GM19395 (cell line): ENCODE data around the gene PNMA3.
A peak's percentile ranks its signal among the peaks of the same experiment; 100 is the strongest.
"Not testable (repeated sequence)": the region's sequence is repeated elsewhere in the genome, so short reads cannot be mapped to it uniquely, and the experiment has no call there.

Experiments
- ATAC-seq: cut with Tn5 transposase; IDR thresholded peaks from one replicate; pipeline ENCODE4 v1.9.1; 2021; ENCODE audit warnings: mild to moderate bottlenecking, moderate library complexity; ENCODE audit not compliant: unreplicated experiment

PNMA3 gene

GRCh38 chrX:153055871-153056749 lies at the start of gene PNMA3:
TSS of gene PNMA3 (plus strand) at chrX:153056470. CDS start at chrX:153057056, 586 bp downstream.
- ATAC-seq = no peak

DNA sequence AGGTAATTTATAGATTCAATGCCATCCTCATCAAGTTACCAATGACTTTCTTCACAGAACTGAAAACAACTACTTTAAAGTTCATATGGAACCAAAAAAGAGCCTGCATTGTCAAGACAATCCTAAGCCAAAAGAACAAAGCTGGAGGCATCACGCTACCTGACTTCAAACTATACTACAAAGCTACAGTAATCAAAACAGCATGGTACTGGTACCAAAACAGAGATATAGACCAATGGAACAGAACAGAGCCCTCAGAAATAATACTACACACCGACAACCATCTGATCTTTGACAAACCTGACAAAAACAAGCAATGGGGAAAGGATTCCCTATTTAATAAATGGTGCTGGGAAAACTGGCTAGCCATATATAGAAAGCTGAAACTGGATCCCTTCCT lies 39.1 kb upstream of the PNMA3 start:
- ATAC-seq = not testable (repeated sequence)

- no peak for ATAC-seq
Measured at GRCh38 chrX:153019166-153019565, 37.1 kb upstream of the PNMA3 start.

- ATAC-seq = not testable (repeated sequence)
Measured at GRCh38 chrX:153026501-153026900, 29.8 kb upstream of the PNMA3 start.

GRCh38 chrX:153028487-153028886 lies 27.8 kb upstream of the PNMA3 start:
- ATAC-seq = not testable (repeated sequence)

GRCh38 chrX:153029162-153029561 lies 27.1 kb upstream of the PNMA3 start:
- no peak for ATAC-seq

DNA sequence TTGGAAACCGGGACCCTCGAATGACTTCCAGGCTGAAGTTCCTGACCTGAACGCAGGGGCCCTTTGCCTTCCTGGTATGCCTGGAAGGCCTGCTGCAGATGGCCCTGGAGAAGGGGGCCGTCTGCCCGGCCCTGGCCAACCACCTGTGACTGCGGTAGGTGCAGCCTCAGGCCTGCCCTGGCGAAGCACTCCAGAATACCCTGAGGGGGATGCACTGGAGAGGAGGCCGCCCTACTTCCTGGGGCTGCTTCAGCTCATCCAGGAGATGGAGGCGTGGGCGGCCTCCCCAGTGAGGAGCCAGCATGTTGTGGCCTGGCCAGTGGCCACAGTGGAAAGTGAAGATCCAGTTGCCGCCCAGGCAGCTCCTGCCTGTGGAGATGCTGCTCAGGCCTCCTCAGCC lies 26.4 kb upstream of the PNMA3 start:
- ATAC-seq = no peak

GRCh38 chrX:153030801-153031200 lies 25.5 kb upstream of the PNMA3 start:
- no peak for ATAC-seq

DNA sequence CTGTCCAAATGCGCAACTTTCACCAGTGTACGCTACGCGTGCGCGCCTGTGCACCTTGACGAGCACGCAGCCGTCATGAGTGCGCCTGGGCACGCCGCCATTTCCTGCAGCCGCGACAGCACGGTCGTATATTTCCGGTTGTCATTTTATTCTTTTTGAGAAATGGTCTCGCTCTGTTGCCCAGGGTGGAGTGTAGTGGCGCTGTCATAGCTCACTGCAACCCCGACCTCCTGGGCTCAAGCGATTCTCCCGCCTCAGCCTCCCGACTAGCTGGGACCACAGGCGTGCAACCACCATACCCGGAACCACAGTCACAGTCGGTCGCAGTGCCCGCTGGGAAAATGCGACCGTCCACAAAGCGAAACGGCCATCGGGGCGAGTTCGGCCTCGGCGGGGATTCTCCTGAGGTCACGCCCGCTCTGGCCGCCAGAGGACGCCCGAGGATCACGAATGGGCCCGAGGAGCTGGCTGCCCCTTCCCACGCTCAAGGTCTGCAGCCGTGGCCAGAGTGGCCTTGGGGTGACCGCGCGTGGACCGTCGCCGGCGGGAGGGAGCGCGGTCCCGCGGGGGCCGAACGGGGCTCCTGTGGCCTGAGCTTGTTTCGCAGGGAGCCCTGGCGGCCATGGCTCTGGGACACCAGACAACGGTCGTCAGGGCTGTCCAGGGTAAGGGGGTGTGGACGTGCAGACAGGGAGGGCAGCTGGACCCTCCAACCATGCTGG lies 23.7 kb upstream of the PNMA3 start:
- peak; percentile 77 for ATAC-seq

GRCh38 chrX:153049093-153049492 lies 7.2 kb upstream of the PNMA3 start:
- ATAC-seq = no peak

GRCh38 chrX:153052534-153052933 lies 3.7 kb upstream of the PNMA3 start:
- no peak for ATAC-seq

- no peak for ATAC-seq
Measured at GRCh38 chrX:153057281-153057680, 1.0 kb downstream of the PNMA3 start.

- ATAC-seq = no peak
Measured at GRCh38 chrX:153059191-153060094, 3.2 kb downstream of the PNMA3 start.

DNA sequence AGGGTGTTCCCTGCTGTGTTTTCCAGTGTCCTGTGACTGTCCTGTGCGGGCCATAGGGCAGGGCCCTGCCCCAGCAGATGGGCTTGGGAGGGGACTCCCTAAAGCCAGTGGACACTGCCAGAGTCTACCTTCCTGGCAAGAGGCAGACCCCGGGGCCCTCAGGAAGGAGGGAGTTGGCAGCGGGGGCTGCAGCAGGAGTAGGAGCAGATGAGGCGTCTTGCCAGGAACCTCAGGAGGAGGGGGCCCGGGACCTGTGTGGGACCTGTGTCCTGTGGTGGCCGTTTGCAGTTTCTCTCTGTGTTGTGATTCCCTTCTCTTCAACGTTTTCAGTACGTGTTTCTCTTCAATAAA lies 3.8 kb downstream of the PNMA3 start:
- ATAC-seq = no peak

DNA sequence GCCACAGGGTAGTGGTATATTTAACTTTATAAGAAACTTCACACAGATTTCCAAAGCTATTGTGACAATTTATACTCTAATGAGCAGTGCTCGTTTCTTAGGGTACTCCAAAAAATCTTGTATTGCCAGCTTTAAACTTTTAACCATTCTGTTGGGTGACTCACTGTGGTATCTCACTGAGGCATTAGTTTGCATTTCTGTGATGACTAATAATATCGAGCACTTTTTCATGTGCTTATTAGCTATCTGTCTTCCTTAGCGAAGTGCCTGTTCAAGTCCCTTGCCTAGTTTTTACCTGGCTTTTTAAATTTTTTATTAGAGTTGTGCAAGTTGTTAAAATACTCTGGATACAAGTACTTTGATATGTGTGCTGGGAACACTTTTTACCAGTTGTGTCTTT lies 5.5 kb downstream of the PNMA3 start:
- no peak for ATAC-seq

DNA sequence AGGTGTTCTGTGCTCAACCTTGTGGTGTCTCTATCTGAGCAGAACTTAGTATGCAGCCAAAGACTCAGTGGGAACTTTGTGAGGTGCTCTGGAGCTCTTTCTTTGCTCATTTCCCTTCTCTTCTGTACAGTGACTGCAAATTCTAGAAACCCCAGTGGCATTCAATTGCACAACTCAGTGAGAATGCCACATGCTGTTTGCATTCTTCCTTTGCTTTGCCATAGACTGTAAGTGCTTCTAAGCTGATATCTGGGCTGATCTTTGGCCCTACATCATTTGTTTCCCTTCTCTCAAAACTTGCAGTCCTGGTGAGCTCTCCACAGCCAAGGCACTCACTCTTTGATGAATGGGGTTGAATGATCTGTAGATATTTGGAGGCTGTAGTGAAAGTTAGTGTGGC lies 7.0 kb downstream of the PNMA3 start:
- no peak for ATAC-seq

GRCh38 chrX:153064061-153064460 lies 7.8 kb downstream of the PNMA3 start:
- ATAC-seq = no peak

DNA sequence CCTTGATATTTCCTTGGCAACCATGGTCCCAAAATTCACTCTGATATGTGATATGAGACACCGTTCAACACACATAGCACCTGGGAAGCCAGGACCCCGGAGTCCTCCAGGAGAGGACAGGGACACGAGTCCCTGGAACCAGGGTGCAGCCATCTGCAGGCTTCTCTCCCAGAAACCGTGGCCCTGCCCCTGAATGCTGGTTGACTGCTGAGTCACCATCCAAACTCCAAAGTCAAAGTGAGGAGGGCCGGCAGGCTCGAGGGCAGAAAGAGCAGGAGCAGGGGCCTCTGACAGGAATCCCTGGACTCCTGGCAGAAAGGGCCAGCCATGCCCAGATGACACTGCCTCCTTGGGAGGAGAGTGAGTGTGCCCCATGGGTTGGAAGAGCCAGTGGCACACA lies 9.1 kb downstream of the PNMA3 start:
- no peak for ATAC-seq

DNA sequence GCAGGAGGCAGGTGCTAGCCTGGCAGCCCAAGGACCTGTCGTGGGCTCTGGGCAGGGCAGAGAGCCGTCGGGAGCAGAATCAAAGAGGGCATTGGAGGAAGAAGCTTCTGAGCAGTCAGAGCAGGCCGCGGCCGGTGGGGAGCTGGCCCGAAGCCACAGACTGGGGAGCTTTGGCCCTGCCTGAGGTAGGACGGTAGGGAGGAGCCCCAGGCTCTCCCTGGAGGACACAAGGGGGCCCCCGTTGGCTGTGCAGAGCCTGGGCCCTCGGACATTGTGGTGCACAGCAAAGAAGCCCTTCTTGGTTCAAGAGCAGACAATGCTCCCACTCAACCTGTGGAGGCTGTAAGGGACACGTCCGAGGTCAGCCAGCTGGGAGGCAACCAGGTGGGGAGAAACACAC lies 10.1 kb downstream of the PNMA3 start:
- not testable (repeated sequence) for ATAC-seq

DNA sequence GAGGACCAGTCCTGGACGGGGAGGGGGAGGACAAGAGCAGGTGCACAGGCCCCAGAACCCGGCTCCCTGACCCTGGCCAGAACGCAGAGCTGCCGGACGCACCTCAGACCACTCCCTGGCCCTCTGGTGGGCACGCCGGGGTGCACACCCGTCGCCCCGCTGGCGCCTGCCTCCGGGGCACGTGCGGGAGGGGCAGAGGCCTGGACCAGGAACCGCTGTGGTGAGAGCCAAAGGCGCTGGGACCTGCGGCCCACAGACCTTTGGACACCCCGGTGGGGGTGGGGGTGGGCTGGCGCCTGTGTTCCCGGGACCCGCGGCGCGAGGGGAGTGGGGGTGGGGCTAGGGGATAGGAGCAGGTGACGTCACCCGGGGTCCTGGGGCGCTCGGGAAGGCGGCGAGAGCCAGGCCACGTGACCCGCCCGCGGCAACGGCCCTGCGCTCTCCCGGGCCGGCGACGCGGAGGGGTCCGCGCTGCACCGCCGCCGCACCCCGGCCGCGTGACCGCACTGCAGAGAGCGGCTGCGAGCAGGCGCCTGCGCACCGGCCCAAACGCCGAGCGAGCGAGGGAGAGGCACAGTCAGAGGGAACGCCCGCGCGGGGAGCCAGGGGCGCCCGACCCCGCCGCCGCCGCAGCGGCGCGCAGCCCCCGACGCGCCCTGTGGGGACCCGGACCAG lies 15.8 kb downstream of the PNMA3 start, which contains the start of gene PNMA6A:
TSS of gene PNMA6A (plus strand) at position 546 of the 675 bp plus-strand sequence. CDS start 609 bp downstream, outside the sequence.
- not testable (repeated sequence) for ATAC-seq
